Neural cell (in vitro differentiated cells): ENCODE data around the gene APCDD1. TPM values are rescaled to one million over a fixed set of nuclear protein-coding genes. Genes with fewer than 3 reads are reported as not detected.

Source experiments
- H2AFZ ChIP-seq: fragments of 200-600, 300-800 bp; sonication (generic), shearing (Covaris generic); 2 replicates; pipeline ENCODE4 v1.6.0; 2014; ENCODE audit warnings: low read depth, mild to moderate bottlenecking, antibody characterized with exemption, low read length, moderate library complexity
- H3F3A ChIP-seq: fragments of 200-600 bp; shearing (Covaris generic); 2 replicates; pipeline ENCODE4 v1.6.1; 2016; ENCODE audit warnings: mild to moderate bottlenecking, moderate library complexity, mixed read lengths, antibody characterized with exemption, low read length; ENCODE audit not compliant: insufficient read depth, poor library complexity, severe bottlenecking
- H3K27ac ChIP-seq: fragments of 200-600, 300-800 bp; sonication (generic), shearing (Covaris generic); 2 replicates; pipeline ENCODE4 v1.5.1; 2014; ENCODE audit warnings: mild to moderate bottlenecking, low read length, moderate library complexity
- H3K27me3 ChIP-seq: fragments of 300-800, 200-600 bp; sonication (generic), shearing (Covaris generic); 2 replicates; pipeline ENCODE4 v1.6.0; 2014; ENCODE audit warnings: mild to moderate bottlenecking, low read depth, low read length, moderate library complexity; ENCODE audit not compliant: insufficient read depth
- H3K36me3 ChIP-seq: fragments of 300-800, 200-600 bp; sonication (generic), shearing (Covaris generic); 2 replicates; pipeline ENCODE4 v1.5.1; 2014; ENCODE audit warnings: mild to moderate bottlenecking, antibody characterized with exemption, low read length, moderate library complexity; ENCODE audit not compliant: insufficient read depth
- H3K4me2 ChIP-seq: fragments of 300-800, 200-600 bp; sonication (generic), shearing (Covaris generic); 2 replicates; pipeline ENCODE4 v1.6.0; 2014; ENCODE audit warnings: mild to moderate bottlenecking, low read length
- H3K4me3 ChIP-seq: fragments of 300-800, 200-600 bp; sonication (generic), shearing (Covaris generic); 2 replicates; pipeline ENCODE4 v1.5.1; 2014; ENCODE audit warnings: mild to moderate bottlenecking, low read length, moderate library complexity
- H3K79me2 ChIP-seq: fragments of 200-600 bp; shearing (Covaris generic); replicated peaks from 2 replicates; pipeline ENCODE4 v1.6.0; 2014; ENCODE audit warnings: mild to moderate bottlenecking, low read length, moderate library complexity; ENCODE audit not compliant: insufficient read depth
- H3K9ac ChIP-seq: fragments of 300-800, 200-600 bp; sonication (generic), shearing (Covaris generic); 2 replicates; pipeline ENCODE4 v1.6.1; 2016; ENCODE audit warnings: mild to moderate bottlenecking, low read length, mixed read lengths
- H3K9me2 ChIP-seq: fragments of 200-600 bp; shearing (Covaris generic); 2 replicates; pipeline ENCODE4 v1.6.1; 2016; ENCODE audit warnings: mild to moderate bottlenecking, low read length, mixed read lengths; ENCODE audit not compliant: insufficient read depth
- H3K9me3 ChIP-seq: fragments of 200-600, 300-800 bp; sonication (generic), shearing (Covaris generic); 2 replicates; pipeline ENCODE4 v1.6.1; 2016; ENCODE audit warnings: mild to moderate bottlenecking, mixed run types, low read length, moderate library complexity, mixed read lengths
- H4K20me1 ChIP-seq: fragments of 200-600 bp; shearing (Covaris generic); 2 replicates; pipeline ENCODE4 v1.6.1; 2016; ENCODE audit warnings: mild to moderate bottlenecking, mixed run types; ENCODE audit not compliant: insufficient read depth
- CTCF ChIP-seq: fragments of 450-650 bp; IDR thresholded peaks from 2 replicates; pipeline ENCODE4 v1.5.1; 2014; ENCODE audit warnings: antibody characterized with exemption, mild to moderate bottlenecking, moderate library complexity; ENCODE audit not compliant: poor library complexity, severe bottlenecking
- EP300 ChIP-seq: fragments of 450-650 bp; conservative IDR thresholded peaks from 2 replicates; pipeline ENCODE4 v1.6.1; 2014; ENCODE audit warnings: antibody characterized with exemption, mild to moderate bottlenecking, moderate library complexity; ENCODE audit not compliant: poor library complexity, severe bottlenecking
- EZH2 ChIP-seq: fragments of 200-600, 300-800 bp; shearing (Covaris generic), sonication (generic); IDR thresholded peaks from 2 replicates; pipeline ENCODE4 v1.6.1; 2014; ENCODE audit warnings: antibody characterized with exemption, low read length, borderline replicate concordance, mild to moderate bottlenecking; ENCODE audit not compliant: insufficient read depth, poor library complexity, severe bottlenecking
- MXI1 ChIP-seq: fragments of 450-650 bp; conservative IDR thresholded peaks from 2 replicates; pipeline ENCODE4 v1.6.1; 2014; ENCODE audit warnings: antibody characterized with exemption, mild to moderate bottlenecking; ENCODE audit not compliant: poor library complexity, severe bottlenecking
- POLR2AphosphoS5 ChIP-seq: IDR thresholded peaks from 2 replicates; pipeline ENCODE4 v1.6.1; 2012
- RAD21 ChIP-seq: fragments of 450-650 bp; conservative IDR thresholded peaks from 2 replicates; pipeline ENCODE4 v1.6.1; 2014; ENCODE audit warnings: antibody characterized with exemption, mild to moderate bottlenecking, moderate library complexity
- REST ChIP-seq: IDR thresholded peaks from 2 replicates; pipeline ENCODE4 v1.6.1; 2012; ENCODE audit warnings: borderline replicate concordance
- SMC3 ChIP-seq: fragments of 450-650 bp; conservative IDR thresholded peaks from 2 replicates; pipeline ENCODE4 v1.6.1; 2014; ENCODE audit warnings: antibody characterized with exemption, mild to moderate bottlenecking, moderate library complexity; ENCODE audit not compliant: poor library complexity
- TAF1 ChIP-seq: IDR thresholded peaks from 2 replicates; pipeline ENCODE4 v1.6.1; 2012; ENCODE audit warnings: low read depth
- polyA plus RNA-seq: library from polyadenylated mRNA; depleted of rRNA; stranded (reverse); fragments of >200 nt; gene quantifications from 2 replicates; pipeline ENCODE4 v1.2.3, GENCODE V29; 2014

The APCDD1 gene
- polyA plus RNA-seq, 1 donor from 2014 or later, result 0.58 TPM

GRCh38 chr18:10430677-10431076, 23.8 kb upstream of the APCDD1 start:
- H3K4me2 ChIP-seq, result no peak overlapping the region
- no peak overlapping the region for H3K27ac ChIP-seq
- no peak overlapping the region for H3K4me3 ChIP-seq
- H3K9me2 ChIP-seq, result no peaks in the 10 kb centered on the region
- no peak overlapping the region for H3K9ac ChIP-seq
- no peaks in the 10 kb centered on the region for H3F3A ChIP-seq
- no peak overlapping the region for H2AFZ ChIP-seq
- no peaks in the 10 kb centered on the region for H3K9me3 ChIP-seq
- H3K79me2 ChIP-seq, result no peaks in the 10 kb centered on the region
- no peak for TF ChIP-seq POLR2AphosphoS5
- no peak for TF ChIP-seq CTCF
- no peak for TF ChIP-seq REST
- TF ChIP-seq RAD21, result no peak
- no peak for TF ChIP-seq MXI1
- no peak for TF ChIP-seq EP300
- no peak for TF ChIP-seq TAF1
- no peak for TF ChIP-seq SMC3
- no peak for TF ChIP-seq EZH2
- no peaks in the 10 kb centered on the region for H4K20me1 ChIP-seq
- H3K27me3 ChIP-seq, result no peaks in the 10 kb centered on the region
- H3K36me3 ChIP-seq, result no peaks in the 10 kb centered on the region

- TF ChIP-seq RAD21 (no peak), REST (no peak), TAF1 (no peak), EZH2 (no peak), SMC3 (no peak), POLR2AphosphoS5 (no peak), MXI1 (no peak), CTCF (no peak), EP300 (no peak)
- no peaks in the 10 kb centered on the region for H3K79me2 ChIP-seq
- no peak overlapping the region for H3K4me3 ChIP-seq
- no peaks in the 10 kb centered on the region for H3K27me3 ChIP-seq
- H4K20me1 ChIP-seq, result no peaks in the 10 kb centered on the region
- no peaks in the 10 kb centered on the region for H3K9me3 ChIP-seq
- H3K27ac ChIP-seq, result no peak overlapping the region
- H3K9ac ChIP-seq, result no peak overlapping the region
- no peaks in the 10 kb centered on the region for H3K36me3 ChIP-seq
- H2AFZ ChIP-seq, result no peak overlapping the region
- no peaks in the 10 kb centered on the region for H3K9me2 ChIP-seq
- no peak overlapping the region for H3K4me2 ChIP-seq
- H3F3A ChIP-seq, result no peaks in the 10 kb centered on the region
Measured at GRCh38 chr18:10431680-10432079, 22.8 kb upstream of the APCDD1 start.
